HEK293 (cell line): ENCODE measurements around the gene SF3B3.

Experiments used
- EGR2 ChIP-seq: fragments of 450-650 bp; formaldehyde crosslinking; IDR thresholded peaks from 2 replicates; pipeline ENCODE4 v1.5.1; 2016; ENCODE audit warnings: low read depth, missing biosample characterization, missing genetic modification characterization
- KLF1 ChIP-seq: fragments of 450-650 bp; formaldehyde crosslinking; IDR thresholded peaks from 2 replicates; pipeline ENCODE4 v1.5.1; 2016; ENCODE audit warnings: missing biosample characterization, missing genetic modification characterization
- KLF10 ChIP-seq: fragments of 450-650 bp; IDR thresholded peaks from 2 replicates; pipeline ENCODE4 v1.5.1; 2018; ENCODE audit warnings: missing biosample characterization, mild to moderate bottlenecking, missing genetic modification characterization
- PRDM1 ChIP-seq: fragments of 450-650 bp; formaldehyde crosslinking; IDR thresholded peaks from 2 replicates; pipeline ENCODE4; 2016; ENCODE audit warnings: missing biosample characterization, missing genetic modification characterization
- SCRT1 ChIP-seq: fragments of 450-650 bp; formaldehyde crosslinking; IDR thresholded peaks from 2 replicates; pipeline ENCODE4 v1.5.1; 2016; ENCODE audit warnings: missing biosample characterization, missing genetic modification characterization, borderline replicate concordance
- SP2 ChIP-seq: fragments of 450-650 bp; formaldehyde crosslinking; IDR thresholded peaks from 2 replicates; pipeline ENCODE4 v1.5.1; 2016; ENCODE audit warnings: missing biosample characterization, missing genetic modification characterization
- SP3 ChIP-seq: fragments of 450-650 bp; formaldehyde crosslinking; IDR thresholded peaks from 2 replicates; pipeline ENCODE4 v1.5.1; 2016; ENCODE audit warnings: missing biosample characterization, missing genetic modification characterization
- YY2 ChIP-seq: fragments of 450-650 bp; formaldehyde crosslinking; IDR thresholded peaks from 2 replicates; pipeline ENCODE4 v1.5.1; 2016; ENCODE audit warnings: missing biosample characterization, missing genetic modification characterization
- ZBTB1 ChIP-seq: fragments of 450-650 bp; formaldehyde crosslinking; IDR thresholded peaks from 2 replicates; pipeline ENCODE4 v1.5.1; 2016; ENCODE audit warnings: missing biosample characterization, missing genetic modification characterization
- ZNF121 ChIP-seq: fragments of 450-650 bp; formaldehyde crosslinking; IDR thresholded peaks from 2 replicates; pipeline ENCODE4 v1.5.1; 2016; ENCODE audit warnings: missing biosample characterization, missing genetic modification characterization
- ZNF184 ChIP-seq: fragments of 450-650 bp; IDR thresholded peaks from 2 replicates; pipeline ENCODE4 v1.5.1; 2018; ENCODE audit warnings: missing biosample characterization, mild to moderate bottlenecking, missing genetic modification characterization
- ZNF2 ChIP-seq: fragments of 450-650 bp; formaldehyde crosslinking; IDR thresholded peaks from 2 replicates; pipeline ENCODE4 v1.5.1; 2016; ENCODE audit warnings: missing biosample characterization, missing genetic modification characterization
- ZNF223 ChIP-seq: fragments of 450-650 bp; formaldehyde crosslinking; IDR thresholded peaks from 2 replicates; pipeline ENCODE4 v1.5.1; 2016; ENCODE audit warnings: missing biosample characterization, missing genetic modification characterization
- ZNF335 ChIP-seq: fragments of 450-650 bp; formaldehyde crosslinking; conservative IDR thresholded peaks from 2 replicates; pipeline ENCODE4 v1.5.1; 2016; ENCODE audit warnings: missing biosample characterization, missing genetic modification characterization
- ZNF362 ChIP-seq: fragments of 450-650 bp; formaldehyde crosslinking; IDR thresholded peaks from 2 replicates; pipeline ENCODE4 v1.5.1; 2016; ENCODE audit warnings: missing biosample characterization, missing genetic modification characterization
- ZNF544 ChIP-seq: fragments of 450-650 bp; formaldehyde crosslinking; IDR thresholded peaks from 2 replicates; pipeline ENCODE4 v1.5.0; 2017; ENCODE audit warnings: missing biosample characterization, missing genetic modification characterization
- ZNF560 ChIP-seq: fragments of 450-650 bp; formaldehyde crosslinking; IDR thresholded peaks from 2 replicates; pipeline ENCODE4 v1.5.1; 2017; ENCODE audit warnings: missing biosample characterization, missing genetic modification characterization, borderline replicate concordance
- ZNF561 ChIP-seq: fragments of 450-650 bp; IDR thresholded peaks from 2 replicates; pipeline ENCODE4 v1.5.1; 2018; ENCODE audit warnings: missing biosample characterization, missing genetic modification characterization, borderline replicate concordance
- ZNF580 ChIP-seq: fragments of 450-650 bp; formaldehyde crosslinking; IDR thresholded peaks from 2 replicates; pipeline ENCODE4 v1.5.1; 2016; ENCODE audit warnings: missing biosample characterization, missing genetic modification characterization
- ZNF629 ChIP-seq: fragments of 450-650 bp; formaldehyde crosslinking; IDR thresholded peaks from 2 replicates; pipeline ENCODE4 v1.5.1; 2017; ENCODE audit warnings: missing biosample characterization, missing genetic modification characterization
- ZNF664 ChIP-seq: fragments of 450-650 bp; formaldehyde crosslinking; IDR thresholded peaks from 2 replicates; pipeline ENCODE4 v1.5.1; 2016; ENCODE audit warnings: missing biosample characterization, missing genetic modification characterization
- ZNF776 ChIP-seq: fragments of 450-650 bp; formaldehyde crosslinking; IDR thresholded peaks from 2 replicates; pipeline ENCODE4 v1.5.0; 2017; ENCODE audit warnings: missing biosample characterization, missing genetic modification characterization, borderline replicate concordance
- ZSCAN30 ChIP-seq: fragments of 450-650 bp; IDR thresholded peaks from 2 replicates; pipeline ENCODE4 v1.5.1; 2018; ENCODE audit warnings: missing biosample characterization, mild to moderate bottlenecking, missing genetic modification characterization, moderate library complexity
- ZXDB ChIP-seq: fragments of 450-650 bp; formaldehyde crosslinking; IDR thresholded peaks from 2 replicates; pipeline ENCODE4 v1.5.1; 2016; ENCODE audit warnings: missing biosample characterization, missing genetic modification characterization
- TF ChIP-seq, protein P1 (sequence below): fragments of 450-650 bp; formaldehyde crosslinking; IDR thresholded peaks from 2 replicates; pipeline ENCODE4 v1.5.1; 2016; ENCODE audit warnings: missing biosample characterization, missing genetic modification characterization
- TF ChIP-seq, protein P2 (sequence below): fragments of 450-650 bp; formaldehyde crosslinking; IDR thresholded peaks from 2 replicates; pipeline ENCODE4 v1.5.1; 2016; ENCODE audit warnings: missing biosample characterization, missing genetic modification characterization
- TF ChIP-seq, protein P3 (sequence below): fragments of 450-650 bp; formaldehyde crosslinking; IDR thresholded peaks from 2 replicates; pipeline ENCODE4 v1.5.1; 2016; ENCODE audit warnings: missing biosample characterization, missing genetic modification characterization, low read depth
- TF ChIP-seq, protein P4 (sequence below): fragments of 450-650 bp; formaldehyde crosslinking; IDR thresholded peaks from 2 replicates; pipeline ENCODE4 v1.5.1; 2016; ENCODE audit warnings: missing biosample characterization, missing genetic modification characterization
- TF ChIP-seq, protein P5 (sequence below): fragments of 450-650 bp; formaldehyde crosslinking; conservative IDR thresholded peaks from 2 replicates; pipeline ENCODE4 v1.5.1; 2016; ENCODE audit warnings: low read depth, missing biosample characterization, missing genetic modification characterization

SF3B3 gene

GRCh38 chr16:70523076-70523742, 407 bp upstream of the SF3B3 start, which contains the start of gene COG4 (continued):
- TF ChIP-seq, protein P1, sequence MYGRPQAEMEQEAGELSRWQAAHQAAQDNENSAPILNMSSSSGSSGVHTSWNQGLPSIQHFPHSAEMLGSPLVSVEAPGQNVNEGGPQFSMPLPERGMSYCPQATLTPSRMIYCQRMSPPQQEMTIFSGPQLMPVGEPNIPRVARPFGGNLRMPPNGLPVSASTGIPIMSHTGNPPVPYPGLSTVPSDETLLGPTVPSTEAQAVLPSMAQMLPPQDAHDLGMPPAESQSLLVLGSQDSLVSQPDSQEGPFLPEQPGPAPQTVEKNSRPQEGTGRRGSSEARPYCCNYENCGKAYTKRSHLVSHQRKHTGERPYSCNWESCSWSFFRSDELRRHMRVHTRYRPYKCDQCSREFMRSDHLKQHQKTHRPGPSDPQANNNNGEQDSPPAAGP (tag by site-specific recombination) = no peak
- peak; percentile 20; the same call in 1 of the 2 replicates for TF ChIP-seq ZNF2 (tag by site-specific recombination)
- peak; percentile 100 for TF ChIP-seq ZNF335 (tag by site-specific recombination)
- peak; percentile 66; the same call in 1 of the 2 replicates for TF ChIP-seq ZXDB (tag by site-specific recombination)
- TF ChIP-seq ZNF223 = no peak
- TF ChIP-seq YY2 (tag by site-specific recombination) = peak; percentile 52
- TF ChIP-seq, protein P2, sequence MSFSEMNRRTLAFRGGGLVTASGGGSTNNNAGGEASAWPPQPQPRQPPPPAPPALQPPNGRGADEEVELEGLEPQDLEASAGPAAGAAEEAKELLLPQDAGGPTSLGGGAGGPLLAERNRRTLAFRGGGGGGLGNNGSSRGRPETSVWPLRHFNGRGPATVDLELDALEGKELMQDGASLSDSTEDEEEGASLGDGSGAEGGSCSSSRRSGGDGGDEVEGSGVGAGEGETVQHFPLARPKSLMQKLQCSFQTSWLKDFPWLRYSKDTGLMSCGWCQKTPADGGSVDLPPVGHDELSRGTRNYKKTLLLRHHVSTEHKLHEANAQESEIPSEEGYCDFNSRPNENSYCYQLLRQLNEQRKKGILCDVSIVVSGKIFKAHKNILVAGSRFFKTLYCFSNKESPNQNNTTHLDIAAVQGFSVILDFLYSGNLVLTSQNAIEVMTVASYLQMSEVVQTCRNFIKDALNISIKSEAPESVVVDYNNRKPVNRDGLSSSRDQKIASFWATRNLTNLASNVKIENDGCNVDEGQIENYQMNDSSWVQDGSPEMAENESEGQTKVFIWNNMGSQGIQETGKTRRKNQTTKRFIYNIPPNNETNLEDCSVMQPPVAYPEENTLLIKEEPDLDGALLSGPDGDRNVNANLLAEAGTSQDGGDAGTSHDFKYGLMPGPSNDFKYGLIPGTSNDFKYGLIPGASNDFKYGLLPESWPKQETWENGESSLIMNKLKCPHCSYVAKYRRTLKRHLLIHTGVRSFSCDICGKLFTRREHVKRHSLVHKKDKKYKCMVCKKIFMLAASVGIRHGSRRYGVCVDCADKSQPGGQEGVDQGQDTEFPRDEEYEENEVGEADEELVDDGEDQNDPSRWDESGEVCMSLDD (tag by site-specific recombination) = peak; percentile 82
- peak; percentile 38 for TF ChIP-seq SP2
- peak; percentile 70; the same call in 1 of the 2 replicates for TF ChIP-seq ZNF580 (tag by site-specific recombination)
- TF ChIP-seq, protein P3, sequence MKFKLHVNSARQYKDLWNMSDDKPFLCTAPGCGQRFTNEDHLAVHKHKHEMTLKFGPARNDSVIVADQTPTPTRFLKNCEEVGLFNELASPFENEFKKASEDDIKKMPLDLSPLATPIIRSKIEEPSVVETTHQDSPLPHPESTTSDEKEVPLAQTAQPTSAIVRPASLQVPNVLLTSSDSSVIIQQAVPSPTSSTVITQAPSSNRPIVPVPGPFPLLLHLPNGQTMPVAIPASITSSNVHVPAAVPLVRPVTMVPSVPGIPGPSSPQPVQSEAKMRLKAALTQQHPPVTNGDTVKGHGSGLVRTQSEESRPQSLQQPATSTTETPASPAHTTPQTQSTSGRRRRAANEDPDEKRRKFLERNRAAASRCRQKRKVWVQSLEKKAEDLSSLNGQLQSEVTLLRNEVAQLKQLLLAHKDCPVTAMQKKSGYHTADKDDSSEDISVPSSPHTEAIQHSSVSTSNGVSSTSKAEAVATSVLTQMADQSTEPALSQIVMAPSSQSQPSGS (tag by site-specific recombination) = no peak
- peak; percentile 90; the same call in 1 of the 2 replicates for TF ChIP-seq ZNF362
- no peak for TF ChIP-seq ZNF776 (tag by site-specific recombination)
- TF ChIP-seq, protein P4, sequence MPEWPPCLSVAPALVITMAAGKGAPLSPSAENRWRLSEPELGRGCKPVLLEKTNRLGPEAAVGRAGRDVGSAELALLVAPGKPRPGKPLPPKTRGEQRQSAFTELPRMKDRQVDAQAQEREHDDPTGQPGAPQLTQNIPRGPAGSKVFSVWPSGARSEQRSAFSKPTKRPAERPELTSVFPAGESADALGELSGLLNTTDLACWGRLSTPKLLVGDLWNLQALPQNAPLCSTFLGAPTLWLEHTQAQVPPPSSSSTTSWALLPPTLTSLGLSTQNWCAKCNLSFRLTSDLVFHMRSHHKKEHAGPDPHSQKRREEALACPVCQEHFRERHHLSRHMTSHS (tag by site-specific recombination) = no peak
- no peak for TF ChIP-seq KLF1
- TF ChIP-seq EGR2 (tag by site-specific recombination) = peak; percentile 36; the same call in 1 of the 2 replicates
- TF ChIP-seq ZNF121 (tag by site-specific recombination) = no peak
- 0 out of 2 replicates have a peak, but pooled peaks have one; percentile 44 for TF ChIP-seq KLF10
- TF ChIP-seq SP3 (tag by site-specific recombination) = no peak
- TF ChIP-seq, protein P5, sequence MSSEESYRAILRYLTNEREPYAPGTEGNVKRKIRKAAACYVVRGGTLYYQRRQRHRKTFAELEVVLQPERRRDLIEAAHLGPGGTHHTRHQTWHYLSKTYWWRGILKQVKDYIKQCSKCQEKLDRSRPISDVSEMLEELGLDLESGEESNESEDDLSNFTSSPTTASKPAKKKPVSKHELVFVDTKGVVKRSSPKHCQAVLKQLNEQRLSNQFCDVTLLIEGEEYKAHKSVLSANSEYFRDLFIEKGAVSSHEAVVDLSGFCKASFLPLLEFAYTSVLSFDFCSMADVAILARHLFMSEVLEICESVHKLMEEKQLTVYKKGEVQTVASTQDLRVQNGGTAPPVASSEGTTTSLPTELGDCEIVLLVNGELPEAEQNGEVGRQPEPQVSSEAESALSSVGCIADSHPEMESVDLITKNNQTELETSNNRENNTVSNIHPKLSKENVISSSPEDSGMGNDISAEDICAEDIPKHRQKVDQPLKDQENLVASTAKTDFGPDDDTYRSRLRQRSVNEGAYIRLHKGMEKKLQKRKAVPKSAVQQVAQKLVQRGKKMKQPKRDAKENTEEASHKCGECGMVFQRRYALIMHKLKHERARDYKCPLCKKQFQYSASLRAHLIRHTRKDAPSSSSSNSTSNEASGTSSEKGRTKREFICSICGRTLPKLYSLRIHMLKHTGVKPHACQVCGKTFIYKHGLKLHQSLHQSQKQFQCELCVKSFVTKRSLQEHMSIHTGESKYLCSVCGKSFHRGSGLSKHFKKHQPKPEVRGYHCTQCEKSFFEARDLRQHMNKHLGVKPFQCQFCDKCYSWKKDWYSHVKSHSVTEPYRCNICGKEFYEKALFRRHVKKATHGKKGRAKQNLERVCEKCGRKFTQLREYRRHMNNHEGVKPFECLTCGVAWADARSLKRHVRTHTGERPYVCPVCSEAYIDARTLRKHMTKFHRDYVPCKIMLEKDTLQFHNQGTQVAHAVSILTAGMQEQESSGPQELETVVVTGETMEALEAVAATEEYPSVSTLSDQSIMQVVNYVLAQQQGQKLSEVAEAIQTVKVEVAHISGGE (tag by site-specific recombination) = peak; percentile 80
- no peak for TF ChIP-seq SCRT1 (tag by site-specific recombination)
- no peak for TF ChIP-seq ZNF664 (tag by site-specific recombination)
- TF ChIP-seq ZNF561 (tag by site-specific recombination) = peak; percentile 12; the same call in 1 of the 2 replicates
- TF ChIP-seq ZSCAN30 (tag by site-specific recombination) = peak; percentile 26; the same call in 1 of the 2 replicates
- no peak for TF ChIP-seq ZBTB1 (tag by site-specific recombination)
- peak; percentile 51 for TF ChIP-seq ZNF629 (tag by site-specific recombination)
- TF ChIP-seq PRDM1 = peak; percentile 72
- TF ChIP-seq ZNF560 (tag by site-specific recombination) = no peak
- no peak for TF ChIP-seq ZNF544
- TF ChIP-seq ZNF184 (tag by site-specific recombination) = no peak
